22Rv1 (cell line): ENCODE results near the gene RRP8.

Experiments
- H3K27ac ChIP-seq: fragments of 450-650 bp; 2 replicates; pipeline ENCODE4 v1.5.1; 2017
- CTCF ChIP-seq: fragments of 450-650 bp; IDR thresholded peaks from 2 replicates; pipeline ENCODE4 v1.5.1; 2017; ENCODE audit warnings: mild to moderate bottlenecking
- ZFX ChIP-seq: fragments of 450-650 bp; IDR thresholded peaks from 2 replicates; pipeline ENCODE4 v1.6.1; 2017; ENCODE audit warnings: antibody characterized with exemption, borderline replicate concordance

Gene RRP8

DNA sequence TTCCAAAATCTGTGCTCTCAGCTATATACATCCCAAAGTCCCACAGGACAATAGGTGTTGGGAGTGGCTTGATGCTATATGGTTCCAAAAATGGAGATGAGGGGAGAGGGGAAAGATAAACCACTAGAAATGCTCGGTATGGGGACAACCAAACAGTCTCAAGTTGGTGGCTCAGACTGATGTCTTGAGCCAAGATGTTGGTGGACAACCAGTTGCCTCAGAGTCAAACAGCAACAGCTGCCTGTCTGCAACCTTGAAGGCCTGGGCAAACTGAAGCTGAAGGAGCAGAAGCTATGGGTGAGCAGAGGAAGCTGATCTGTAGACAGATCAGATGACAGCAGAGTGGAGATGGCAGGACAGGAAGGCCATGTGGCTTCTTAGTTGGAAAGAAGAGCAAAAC is 4.0 kb downstream of the RRP8 start:
- H3K27ac ChIP-seq: no peak overlapping the region
- TF ChIP-seq CTCF (no peak), ZFX (no peak)

DNA sequence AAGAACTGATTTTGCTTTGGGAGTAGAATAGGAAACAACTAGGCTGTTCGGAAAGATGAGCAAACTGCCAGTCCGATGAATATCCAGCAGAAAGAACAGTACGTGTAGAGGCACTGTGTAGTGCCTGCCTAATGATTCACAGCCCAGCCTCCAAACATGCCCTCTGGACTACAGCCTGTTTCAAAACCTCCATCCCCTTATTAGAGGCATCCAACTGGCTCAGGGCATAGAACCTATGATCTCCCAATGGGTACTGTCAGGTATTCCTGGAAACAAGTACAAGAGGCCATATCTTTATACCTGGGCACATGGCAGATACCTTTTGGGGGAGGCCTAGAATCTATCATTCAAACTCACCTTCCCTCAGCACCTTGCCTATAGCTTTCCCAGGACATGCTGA is 4.9 kb downstream of the RRP8 start:
- no peak overlapping the region for H3K27ac ChIP-seq
- TF ChIP-seq ZFX (no peak), CTCF (no peak)

GRCh38 chr11:6596239-6596877 is 7.1 kb downstream of the RRP8 start:
- TF ChIP-seq CTCF: no peak
- TF ChIP-seq ZFX: no peak
- no peak overlapping the region for H3K27ac ChIP-seq

GRCh38 chr11:6594142-6594768 is 9.2 kb downstream of the RRP8 start:
- TF ChIP-seq ZFX (no peak), CTCF (no peak)
- H3K27ac ChIP-seq: no peak overlapping the region

- no peak for TF ChIP-seq ZFX
- no peak for TF ChIP-seq CTCF
- no peak overlapping the region for H3K27ac ChIP-seq
Observed at GRCh38 chr11:6588018-6588417, 15.4 kb downstream of the RRP8 start.

- no peak overlapping the region for H3K27ac ChIP-seq
- TF ChIP-seq CTCF: no peak
- TF ChIP-seq ZFX: no peak
Observed at GRCh38 chr11:6587360-6587953, 16.0 kb downstream of the RRP8 start.
